ENCODE results near the gene PLPPR3.
"Not testable (repeated sequence)": the region's sequence is repeated elsewhere in the genome, so short reads cannot be mapped to it uniquely, and the experiment has no call there.

PLPPR3 gene

DNA sequence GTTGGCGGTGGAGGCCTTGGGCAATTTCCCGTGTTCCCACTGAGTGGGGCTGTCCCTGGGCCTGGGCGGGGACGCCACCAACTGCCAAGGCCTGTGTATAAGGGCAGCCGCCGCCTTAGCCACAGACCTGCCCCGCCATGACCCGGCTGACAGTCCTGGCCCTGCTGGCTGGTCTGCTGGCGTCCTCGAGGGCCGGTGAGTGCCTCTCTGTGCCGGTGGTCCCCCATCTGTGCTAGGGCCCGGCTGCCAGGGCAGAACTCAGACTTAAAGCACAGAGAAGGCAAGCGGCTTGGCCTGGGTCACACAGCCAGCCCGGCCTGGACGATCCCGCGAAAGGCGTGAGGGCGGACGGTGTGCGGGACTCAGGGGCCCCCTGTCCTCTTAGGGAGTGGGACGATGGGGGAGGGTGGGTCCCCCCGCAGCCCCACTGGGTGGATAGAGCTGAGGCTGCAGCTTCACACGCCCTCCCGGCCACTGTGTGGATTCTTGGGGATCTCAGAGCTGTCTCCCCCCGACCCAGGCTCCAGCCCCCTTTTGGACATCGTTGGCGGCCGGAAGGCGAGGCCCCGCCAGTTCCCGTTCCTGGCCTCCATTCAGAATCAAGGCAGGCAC, 6.1 kb upstream of the PLPPR3 start, which contains the start of gene AZU1:
TSS of gene AZU1 (plus strand) at position 128 of the 612 bp plus-strand sequence. CDS start at position 138, 10 bp downstream.
- no peak for DNase-seq (ENCODE audit: low read depth)

DNA sequence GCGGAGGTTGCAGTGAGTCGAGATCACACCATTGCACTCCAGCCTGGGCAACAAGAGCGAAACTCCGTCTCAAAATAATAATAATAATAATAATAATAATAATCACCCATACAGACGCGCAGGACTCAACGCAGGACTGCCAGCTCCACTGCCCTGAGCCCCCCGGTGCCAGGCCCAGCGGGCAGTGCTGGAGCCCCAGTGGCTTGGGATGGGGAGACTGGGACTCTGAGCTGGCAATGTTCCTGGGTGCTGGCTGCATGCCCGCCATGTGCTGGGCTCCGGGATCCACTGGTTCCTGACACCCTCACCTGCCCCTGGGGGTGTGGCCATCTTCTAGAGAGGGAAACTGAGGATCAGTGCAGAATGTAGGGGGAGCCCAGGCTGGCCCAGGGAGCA, 5.6 kb upstream of the PLPPR3 start:
- DNase-seq (ENCODE audit: low read depth): no peak

- DNase-seq (ENCODE audit: low read depth): no peak
Measured at GRCh38 chr19:825897-826644, 4.3 kb upstream of the PLPPR3 start.

DNA sequence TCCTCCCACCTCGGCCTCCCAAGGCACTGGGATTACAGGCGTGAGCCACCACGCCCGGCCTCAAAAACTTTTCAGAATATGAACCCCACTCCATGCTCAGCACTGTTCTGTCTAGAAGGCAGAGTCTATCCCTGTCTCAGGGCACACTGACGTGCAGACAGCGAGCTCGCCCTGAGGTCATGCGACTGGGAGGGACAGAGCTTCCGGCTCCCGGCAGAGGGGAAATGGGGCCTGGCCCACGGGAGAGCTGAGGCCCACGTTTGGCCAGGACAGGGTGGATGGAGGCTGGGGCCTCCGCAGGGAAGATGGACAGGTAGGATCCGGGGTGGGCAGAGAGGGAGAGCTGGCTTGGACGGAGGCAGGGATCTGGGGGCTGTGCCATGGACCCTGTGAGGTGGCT, 3.1 kb upstream of the PLPPR3 start:
- no peak for DNase-seq (ENCODE audit: low read depth)

DNA sequence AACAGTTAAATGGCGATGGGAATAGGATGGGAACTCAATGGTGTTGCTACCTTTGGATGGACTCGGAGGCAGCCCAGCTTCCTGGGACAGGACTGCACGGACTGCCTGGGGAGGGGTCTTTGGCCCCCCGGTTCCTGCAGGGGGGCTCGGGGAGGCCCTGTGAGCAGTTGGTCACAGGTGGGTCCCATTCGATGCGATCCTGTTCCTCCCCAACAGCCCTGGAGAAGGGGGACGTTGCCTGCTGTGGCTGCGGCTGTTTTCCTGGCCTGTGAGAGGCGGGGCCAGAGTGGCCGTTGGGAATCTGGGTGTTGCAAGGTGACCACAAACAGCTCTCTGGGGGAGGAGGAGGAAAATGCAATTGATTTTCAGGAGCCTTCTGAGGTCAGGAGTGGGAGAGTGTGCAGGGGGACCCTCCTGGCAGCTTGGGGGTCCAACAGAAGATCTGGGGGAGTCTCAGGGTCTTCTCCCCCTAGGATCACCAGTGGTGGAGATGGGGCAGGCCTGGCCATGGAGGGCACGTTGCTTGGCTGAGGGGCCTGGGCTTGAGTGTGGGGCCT, 1.9 kb upstream of the PLPPR3 start:
- DNase-seq (ENCODE audit: low read depth): no peak

DNA sequence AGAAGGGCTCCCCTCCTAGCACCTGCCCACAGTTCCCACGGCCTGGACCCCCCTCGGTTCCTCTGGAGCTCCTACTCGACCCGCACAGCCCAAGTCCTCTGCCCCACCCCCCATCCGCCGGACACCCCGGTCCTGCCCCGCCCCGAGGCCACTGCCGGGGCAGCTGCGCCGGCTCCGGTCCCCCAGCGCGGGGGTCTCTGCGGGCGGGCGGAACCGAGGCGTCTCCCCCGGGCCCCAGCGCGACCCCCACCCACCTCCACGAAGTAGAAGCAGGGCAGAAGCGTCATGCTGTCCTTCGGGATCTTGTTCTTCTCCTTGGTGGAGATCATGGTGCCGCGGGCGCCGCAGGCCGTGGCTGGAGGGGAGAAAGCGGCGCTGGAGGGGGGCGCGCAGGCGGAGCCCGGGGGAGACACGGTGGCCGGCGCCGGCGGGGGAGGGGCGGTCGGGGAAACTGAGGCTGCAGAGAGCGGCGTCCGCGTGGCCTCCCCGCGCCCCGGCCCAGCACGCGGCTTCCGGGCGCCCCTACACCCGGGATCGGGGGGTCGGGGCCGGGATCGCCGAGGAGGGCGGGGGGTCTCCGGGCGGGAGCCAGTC, 427 bp downstream of the PLPPR3 start:
- no peak for DNase-seq (ENCODE audit: low read depth)

GRCh38 chr19:820212-820611, 1.5 kb downstream of the PLPPR3 start:
- DNase-seq (ENCODE audit: low read depth): not testable (repeated sequence)

DNA sequence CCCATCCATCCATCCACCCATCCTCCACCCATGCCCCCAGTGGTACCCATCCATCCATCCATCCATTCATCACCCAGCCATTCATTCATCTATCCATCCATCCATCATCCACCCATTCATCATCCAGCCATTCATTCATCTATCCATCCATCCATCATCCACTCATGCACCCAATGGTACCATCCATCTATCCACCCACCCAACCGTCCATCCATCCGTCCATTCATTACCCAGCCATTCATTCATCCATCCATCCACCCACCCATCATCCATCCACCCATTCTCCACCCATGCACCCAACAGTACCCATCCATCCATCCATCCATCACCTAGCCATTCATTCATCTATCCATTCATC, 5.3 kb downstream of the PLPPR3 start:
- DNase-seq (ENCODE audit: low read depth): no peak

- DNase-seq (ENCODE audit: low read depth): no peak
Measured at GRCh38 chr19:815775-816499, 5.8 kb downstream of the PLPPR3 start.

DNA sequence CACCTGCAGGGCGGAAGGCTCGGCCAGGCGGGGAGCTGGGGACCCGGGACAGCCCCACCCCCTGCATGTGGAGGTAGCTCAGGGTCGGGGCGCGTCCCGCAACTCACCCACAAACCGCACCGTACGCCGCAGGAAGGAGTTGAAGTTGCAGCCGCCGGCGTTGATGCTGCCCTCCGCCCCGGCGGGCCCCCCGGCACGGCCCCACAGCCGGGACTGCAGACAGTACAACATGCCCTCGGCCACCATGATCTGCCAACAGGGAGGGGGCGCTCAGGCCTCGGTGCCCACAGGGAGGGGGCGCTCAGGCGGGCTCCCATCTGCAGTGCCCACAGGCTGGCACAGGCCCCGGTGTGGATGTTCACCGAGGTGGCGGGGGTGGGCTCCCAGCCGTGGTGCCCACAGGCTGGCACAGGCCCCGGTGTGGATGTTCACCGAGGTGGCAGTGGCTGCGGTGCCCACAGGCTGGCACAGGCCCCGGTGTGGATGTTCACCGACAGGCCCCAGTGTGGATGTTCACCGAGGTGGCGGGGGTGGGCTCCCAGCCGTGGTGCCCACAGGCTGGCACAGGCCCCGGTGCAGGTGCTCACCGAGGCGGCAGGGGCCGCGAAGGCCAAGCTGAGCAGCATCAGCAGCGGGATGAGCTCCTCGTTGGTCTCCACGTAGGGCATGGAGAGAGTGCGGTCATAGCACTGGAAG, 6.5 kb downstream of the PLPPR3 start:
- DNase-seq (ENCODE audit: low read depth): no peak

DNA sequence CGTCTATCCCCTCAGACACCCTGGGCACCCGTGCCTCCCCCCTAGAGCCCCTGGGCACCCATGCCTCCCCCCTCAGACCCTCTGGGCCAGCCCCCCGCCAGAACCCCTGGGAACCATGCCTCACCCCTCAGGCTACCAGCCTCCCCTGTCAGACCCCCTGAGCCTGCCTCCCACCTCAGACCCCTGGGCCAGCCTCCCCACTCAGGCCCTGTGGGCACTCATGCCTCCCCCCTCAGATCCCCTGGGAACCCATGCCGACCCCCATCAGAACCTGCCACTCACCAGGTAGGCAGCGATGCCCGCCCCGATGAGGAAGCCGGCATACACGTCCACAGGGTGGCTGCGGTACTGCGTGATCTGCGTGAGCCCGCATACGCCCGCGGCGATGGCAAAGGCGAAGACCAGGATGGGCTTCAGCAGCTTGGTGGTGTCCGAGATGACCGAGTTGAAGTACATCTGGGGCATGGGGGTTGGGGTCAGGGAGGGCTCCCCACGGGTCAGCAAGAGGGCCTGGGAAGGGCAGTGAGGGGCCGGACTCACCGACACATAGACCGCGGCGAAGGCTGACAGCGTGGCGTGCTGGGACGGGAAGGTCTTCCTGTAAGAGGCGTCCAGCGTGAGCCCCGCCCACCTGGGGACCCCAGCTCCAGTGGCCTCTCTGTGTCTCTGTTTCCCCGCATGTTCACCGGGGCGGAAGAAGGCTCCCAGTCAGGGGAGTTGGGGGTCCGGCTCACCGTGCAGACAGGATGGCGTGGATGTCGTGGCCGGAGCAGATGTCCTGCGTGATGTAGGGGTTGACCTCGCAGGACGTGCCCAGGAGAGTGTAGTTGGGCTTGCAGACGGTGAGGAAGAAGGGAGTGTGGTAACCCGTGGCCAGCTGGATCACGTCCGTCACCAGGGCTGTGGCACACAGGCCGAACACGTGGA, 7.3 kb downstream of the PLPPR3 start:
- DNase-seq (ENCODE audit: low read depth): no peak

- DNase-seq (ENCODE audit: low read depth): no peak
Measured at GRCh38 chr19:813219-814151, 8.3 kb downstream of the PLPPR3 start.

DNA sequence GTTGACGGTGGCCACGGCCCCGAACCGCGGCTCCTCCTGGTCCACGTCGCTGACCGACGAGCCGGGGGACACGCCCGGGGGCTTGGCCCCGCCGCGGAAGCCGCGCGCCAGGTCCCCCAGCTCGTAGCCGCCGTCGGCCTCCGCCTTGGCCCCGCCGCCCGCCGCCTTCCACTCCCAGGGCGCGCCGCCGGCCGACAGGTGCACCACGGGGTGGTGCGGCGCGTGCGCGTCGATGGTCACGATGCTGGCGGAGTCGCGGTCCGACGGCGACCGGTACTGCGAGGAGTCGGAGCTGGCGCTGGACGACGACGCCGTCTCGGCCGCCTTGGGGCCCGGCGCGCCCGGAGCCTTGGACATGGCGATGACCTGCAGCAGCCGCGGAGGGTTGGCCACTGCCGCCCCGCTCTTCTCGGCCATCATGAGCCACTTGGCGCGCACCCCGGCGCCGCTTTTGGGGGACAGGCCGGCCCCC, 9.0 kb downstream of the PLPPR3 start:
- DNase-seq (ENCODE audit: low read depth): no peak

GRCh38 chr19:812049-812746, 9.6 kb downstream of the PLPPR3 start:
- DNase-seq (ENCODE audit: low read depth): no peak

- DNase-seq (ENCODE audit: low read depth): no peak
Measured at GRCh38 chr19:811506-812048, 10.2 kb downstream of the PLPPR3 start.

DNA sequence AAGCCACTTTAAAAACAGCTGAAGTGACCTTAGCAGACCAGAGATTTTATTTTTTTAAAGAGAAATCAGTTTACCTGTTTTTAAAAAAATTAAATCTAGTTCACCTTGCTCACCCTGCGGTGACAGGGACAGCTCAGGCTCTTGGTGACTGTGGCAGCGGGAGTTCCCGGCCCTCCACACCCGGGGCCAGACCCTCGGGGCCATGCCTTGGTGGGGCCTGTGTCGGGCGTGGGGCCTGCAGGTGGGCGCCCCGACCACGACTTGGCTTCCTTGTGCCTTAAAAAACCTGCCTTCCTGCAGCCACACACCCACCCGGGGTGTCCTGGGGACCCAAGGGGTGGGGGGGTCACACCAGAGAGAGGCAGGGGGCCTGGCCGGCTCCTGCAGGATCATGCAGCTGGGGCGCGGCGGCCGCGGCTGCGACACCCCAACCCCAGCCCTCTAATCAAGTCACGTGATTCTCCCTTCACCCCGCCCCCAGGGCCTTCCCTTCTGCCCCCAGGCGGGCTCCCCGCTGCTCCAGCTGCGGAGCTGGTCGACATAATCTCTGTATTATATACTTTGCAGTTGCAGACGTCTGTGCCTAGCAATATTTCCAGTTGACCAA, 10.8 kb downstream of the PLPPR3 start:
- no peak for DNase-seq (ENCODE audit: low read depth)

GRCh38 chr19:810077-810855, 11.5 kb downstream of the PLPPR3 start:
- no peak for DNase-seq (ENCODE audit: low read depth)

Data from EH (cell line).